ENCODE data around the gene CADM3.

Gene CADM3

GRCh38 chr1:159175571-159175970 is 4.2 kb downstream of the CADM3 start:
- no peak for DNase-seq (ENCODE audit: low spot score)

GRCh38 chr1:159177272-159177907 is 6.0 kb downstream of the CADM3 start:
- no peak for DNase-seq (ENCODE audit: low spot score)

GRCh38 chr1:159179906-159180305 is 8.5 kb downstream of the CADM3 start:
- DNase-seq (ENCODE audit: low spot score) = no peak

- no peak for DNase-seq (ENCODE audit: low spot score)
Measured at GRCh38 chr1:159180516-159180915, 9.1 kb downstream of the CADM3 start.

- DNase-seq (ENCODE audit: low spot score) = no peak
Measured at GRCh38 chr1:159181328-159182024, 10.1 kb downstream of the CADM3 start.

- DNase-seq (ENCODE audit: low spot score) = no peak
Measured at GRCh38 chr1:159184201-159184600, 12.8 kb downstream of the CADM3 start.

GRCh38 chr1:159185121-159185520 is 13.7 kb downstream of the CADM3 start:
- DNase-seq (ENCODE audit: low spot score) = no peak

GRCh38 chr1:159187033-159187432 is 15.6 kb downstream of the CADM3 start:
- no peak for DNase-seq (ENCODE audit: low spot score)

- DNase-seq (ENCODE audit: low spot score) = no peak
Measured at GRCh38 chr1:159187647-159188374, 16.4 kb downstream of the CADM3 start.

- no peak for DNase-seq (ENCODE audit: low spot score)
Measured at GRCh38 chr1:159188375-159188788, 17.0 kb downstream of the CADM3 start.

- DNase-seq (ENCODE audit: low spot score) = no peak
Measured at GRCh38 chr1:159190441-159190840, 19.0 kb downstream of the CADM3 start.

GRCh38 chr1:159196543-159196942 is 25.1 kb downstream of the CADM3 start:
- no peak for DNase-seq (ENCODE audit: low spot score)

- peak; percentile 15 for DNase-seq (ENCODE audit: low spot score)
Measured at GRCh38 chr1:159197561-159198557, 26.4 kb downstream of the CADM3 start.

- DNase-seq (ENCODE audit: low spot score) = no peak
Measured at GRCh38 chr1:159199901-159200300, 28.5 kb downstream of the CADM3 start.

GRCh38 chr1:159200769-159201168 is 29.4 kb downstream of the CADM3 start:
- no peak for DNase-seq (ENCODE audit: low spot score)

- DNase-seq (ENCODE audit: low spot score) = no peak
Measured at GRCh38 chr1:159201642-159202041, 30.2 kb downstream of the CADM3 start.

- no peak for DNase-seq (ENCODE audit: low spot score)
Measured at GRCh38 chr1:159203610-159204009, 32.2 kb downstream of the CADM3 start.

- no peak for DNase-seq (ENCODE audit: low spot score)
Measured at GRCh38 chr1:159204161-159205141, 33.0 kb downstream of the CADM3 start, which contains the start of gene ACKR1. Gene ACKR1 (plus strand): TSS chr1:159204875. CDS start chr1:159204960, 85 bp downstream.

GRCh38 chr1:159205225-159205624 is 33.8 kb downstream of the CADM3 start:
- no peak for DNase-seq (ENCODE audit: low spot score)

GRCh38 chr1:159206110-159206509 is 34.7 kb downstream of the CADM3 start:
- no peak for DNase-seq (ENCODE audit: low spot score)

GRCh38 chr1:159207080-159207479 is 35.7 kb downstream of the CADM3 start:
- no peak for DNase-seq (ENCODE audit: low spot score)
